K562 (cell line): ENCODE data around the gene NAA80. TPM values are rescaled to one million over a fixed set of nuclear protein-coding genes. Genes with fewer than 3 reads are reported as not detected.
A peak's percentile ranks its signal among the peaks of the same experiment; 100 is the strongest.

Source experiments
- BHLHE40 ChIP-seq: IDR thresholded peaks from 2 replicates; pipeline ENCODE4 v1.6.1; 2011; ENCODE audit warnings: low read length, improper control_type of control experiment
- GATAD2B ChIP-seq: fragments of 450-650 bp; IDR thresholded peaks from 2 replicates; pipeline ENCODE4 v1.6.1; 2017; ENCODE audit warnings: mild to moderate bottlenecking, borderline replicate concordance
- GTF2E2 ChIP-seq: fragments of 200-800 bp; sonication (Bioruptor generic); IDR thresholded peaks from 2 replicates; pipeline ENCODE4 v1.6.1; 2016; ENCODE audit warnings: missing genetic modification characterization, missing compliant biosample characterization
- HDAC6 ChIP-seq: IDR thresholded peaks from 2 replicates; pipeline ENCODE4 v1.6.1; 2012; ENCODE audit warnings: low read depth, mild to moderate bottlenecking, control low read depth, inconsistent platforms, low read length, moderate library complexity
- KAT2B ChIP-seq: IDR thresholded peaks from one replicate; pipeline ENCODE4 v1.6.1; 2012; ENCODE audit warnings: low read depth, mild to moderate bottlenecking, control low read depth, inconsistent platforms, low read length, moderate library complexity
- MTA1 ChIP-seq: fragments of 450-650 bp; IDR thresholded peaks from 2 replicates; pipeline ENCODE4 v1.6.1; 2017; ENCODE audit warnings: borderline replicate concordance
- PTBP1 ChIP-seq: fragments of 200-400 bp; formaldehyde crosslinking; IDR thresholded peaks from 2 replicates; pipeline ENCODE4 v1.6.1; 2017; ENCODE audit warnings: low read depth, low read length
- SIX5 ChIP-seq, 2 experiments: IDR thresholded peaks; 2 replicates each; pipeline ENCODE4 v1.6.1; 2011; ENCODE audit warnings: low read length in 2 of 2, borderline replicate concordance in 1 of 2, low read depth in 1 of 2, mild to moderate bottlenecking in 1 of 2, moderate library complexity in 1 of 2; ENCODE audit not compliant: insufficient read depth in 1 of 2
- SP1 ChIP-seq: sonication (generic); formaldehyde crosslinking; IDR thresholded peaks from 2 replicates; pipeline ENCODE4 v1.8.1; 2022; ENCODE audit warnings: mild to moderate bottlenecking, missing genetic modification reagents
- TAL1 ChIP-seq: fragments of 450-650 bp; IDR thresholded peaks from 2 replicates; pipeline ENCODE4 v1.6.1; 2016; ENCODE audit warnings: mild to moderate bottlenecking
- ZFP36 ChIP-seq: fragments of 150-350 bp; IDR thresholded peaks from 2 replicates; pipeline ENCODE4 v1.6.1; 2018; ENCODE audit warnings: low read length, low read depth; ENCODE audit not compliant: partially characterized antibody
- ZKSCAN3 ChIP-seq: fragments of 250-450 bp; sonication (Bioruptor Pico); IDR thresholded peaks from 2 replicates; pipeline ENCODE4 v1.4.0; 2020
- ZNF175 ChIP-seq: fragments of 200-800 bp; sonication (Bioruptor generic); IDR thresholded peaks from 2 replicates; pipeline ENCODE4 v1.6.1; 2016; ENCODE audit warnings: low read depth, mild to moderate bottlenecking, missing genetic modification characterization, missing compliant biosample characterization
- ZNF311 ChIP-seq: fragments of 250-450 bp; sonication (Bioruptor Pico); IDR thresholded peaks from 2 replicates; pipeline ENCODE4 v1.4.0; 2020; ENCODE audit warnings: mild to moderate bottlenecking, moderate library complexity
- polyA plus RNA-seq, 8 experiments: library from polyadenylated mRNA; depleted of rRNA in 4 of 8; stranded (reverse) in 5 of 8; unstranded in 3 of 8; fragments of >200 nt; fragmentation: Nextera tagmentation in 2 of 8; fragmentation: Illumina TruSeq in 1 of 8; extraction: Ambion mirVana in 2 of 8; extraction: Trizol in 1 of 8; gene quantifications; 2 replicates each; pipeline versions ENCODE4 v1.2.1 to v1.2.3, GENCODE V29; 2011 to 2014; ENCODE audit warnings: inconsistent platforms in 1 of 8, missing spikeins in 1 of 8
- total RNA-seq, 7 experiments: library from RNA; depleted of rRNA in 6 of 7; stranded (reverse); fragments of >200 nt in 6 of 7; fragmentation: Illumina TruSeq in 2 of 7; extraction: Trizol in 2 of 7; gene quantifications; 2 replicates each; pipeline versions ENCODE4 v1.2.1 to v1.2.3, GENCODE V29; 2011 to 2021; ENCODE audit warnings: low replicate concordance in 1 of 7
- TF ChIP-seq, protein P1 (sequence below): fragments of 450-650 bp; IDR thresholded peaks from 2 replicates; pipeline ENCODE4 v1.6.1; 2016; ENCODE audit warnings: mild to moderate bottlenecking, moderate library complexity
- TF ChIP-seq, protein P2 (sequence below): fragments of 250-450 bp; sonication (Bioruptor Pico); IDR thresholded peaks from 2 replicates; pipeline ENCODE4 v1.8.0; 2022; ENCODE audit warnings: moderate library complexity, mild to moderate bottlenecking, inconsistent platforms

The NAA80 gene
- total and polyA plus RNA-seq, 9 of the 15 experiments (the other 6 are each of a cell fraction or from before 2014, with no cell fraction given): 0.82 to 24.0 (median 8.6) TPM

- TF ChIP-seq, protein P1, sequence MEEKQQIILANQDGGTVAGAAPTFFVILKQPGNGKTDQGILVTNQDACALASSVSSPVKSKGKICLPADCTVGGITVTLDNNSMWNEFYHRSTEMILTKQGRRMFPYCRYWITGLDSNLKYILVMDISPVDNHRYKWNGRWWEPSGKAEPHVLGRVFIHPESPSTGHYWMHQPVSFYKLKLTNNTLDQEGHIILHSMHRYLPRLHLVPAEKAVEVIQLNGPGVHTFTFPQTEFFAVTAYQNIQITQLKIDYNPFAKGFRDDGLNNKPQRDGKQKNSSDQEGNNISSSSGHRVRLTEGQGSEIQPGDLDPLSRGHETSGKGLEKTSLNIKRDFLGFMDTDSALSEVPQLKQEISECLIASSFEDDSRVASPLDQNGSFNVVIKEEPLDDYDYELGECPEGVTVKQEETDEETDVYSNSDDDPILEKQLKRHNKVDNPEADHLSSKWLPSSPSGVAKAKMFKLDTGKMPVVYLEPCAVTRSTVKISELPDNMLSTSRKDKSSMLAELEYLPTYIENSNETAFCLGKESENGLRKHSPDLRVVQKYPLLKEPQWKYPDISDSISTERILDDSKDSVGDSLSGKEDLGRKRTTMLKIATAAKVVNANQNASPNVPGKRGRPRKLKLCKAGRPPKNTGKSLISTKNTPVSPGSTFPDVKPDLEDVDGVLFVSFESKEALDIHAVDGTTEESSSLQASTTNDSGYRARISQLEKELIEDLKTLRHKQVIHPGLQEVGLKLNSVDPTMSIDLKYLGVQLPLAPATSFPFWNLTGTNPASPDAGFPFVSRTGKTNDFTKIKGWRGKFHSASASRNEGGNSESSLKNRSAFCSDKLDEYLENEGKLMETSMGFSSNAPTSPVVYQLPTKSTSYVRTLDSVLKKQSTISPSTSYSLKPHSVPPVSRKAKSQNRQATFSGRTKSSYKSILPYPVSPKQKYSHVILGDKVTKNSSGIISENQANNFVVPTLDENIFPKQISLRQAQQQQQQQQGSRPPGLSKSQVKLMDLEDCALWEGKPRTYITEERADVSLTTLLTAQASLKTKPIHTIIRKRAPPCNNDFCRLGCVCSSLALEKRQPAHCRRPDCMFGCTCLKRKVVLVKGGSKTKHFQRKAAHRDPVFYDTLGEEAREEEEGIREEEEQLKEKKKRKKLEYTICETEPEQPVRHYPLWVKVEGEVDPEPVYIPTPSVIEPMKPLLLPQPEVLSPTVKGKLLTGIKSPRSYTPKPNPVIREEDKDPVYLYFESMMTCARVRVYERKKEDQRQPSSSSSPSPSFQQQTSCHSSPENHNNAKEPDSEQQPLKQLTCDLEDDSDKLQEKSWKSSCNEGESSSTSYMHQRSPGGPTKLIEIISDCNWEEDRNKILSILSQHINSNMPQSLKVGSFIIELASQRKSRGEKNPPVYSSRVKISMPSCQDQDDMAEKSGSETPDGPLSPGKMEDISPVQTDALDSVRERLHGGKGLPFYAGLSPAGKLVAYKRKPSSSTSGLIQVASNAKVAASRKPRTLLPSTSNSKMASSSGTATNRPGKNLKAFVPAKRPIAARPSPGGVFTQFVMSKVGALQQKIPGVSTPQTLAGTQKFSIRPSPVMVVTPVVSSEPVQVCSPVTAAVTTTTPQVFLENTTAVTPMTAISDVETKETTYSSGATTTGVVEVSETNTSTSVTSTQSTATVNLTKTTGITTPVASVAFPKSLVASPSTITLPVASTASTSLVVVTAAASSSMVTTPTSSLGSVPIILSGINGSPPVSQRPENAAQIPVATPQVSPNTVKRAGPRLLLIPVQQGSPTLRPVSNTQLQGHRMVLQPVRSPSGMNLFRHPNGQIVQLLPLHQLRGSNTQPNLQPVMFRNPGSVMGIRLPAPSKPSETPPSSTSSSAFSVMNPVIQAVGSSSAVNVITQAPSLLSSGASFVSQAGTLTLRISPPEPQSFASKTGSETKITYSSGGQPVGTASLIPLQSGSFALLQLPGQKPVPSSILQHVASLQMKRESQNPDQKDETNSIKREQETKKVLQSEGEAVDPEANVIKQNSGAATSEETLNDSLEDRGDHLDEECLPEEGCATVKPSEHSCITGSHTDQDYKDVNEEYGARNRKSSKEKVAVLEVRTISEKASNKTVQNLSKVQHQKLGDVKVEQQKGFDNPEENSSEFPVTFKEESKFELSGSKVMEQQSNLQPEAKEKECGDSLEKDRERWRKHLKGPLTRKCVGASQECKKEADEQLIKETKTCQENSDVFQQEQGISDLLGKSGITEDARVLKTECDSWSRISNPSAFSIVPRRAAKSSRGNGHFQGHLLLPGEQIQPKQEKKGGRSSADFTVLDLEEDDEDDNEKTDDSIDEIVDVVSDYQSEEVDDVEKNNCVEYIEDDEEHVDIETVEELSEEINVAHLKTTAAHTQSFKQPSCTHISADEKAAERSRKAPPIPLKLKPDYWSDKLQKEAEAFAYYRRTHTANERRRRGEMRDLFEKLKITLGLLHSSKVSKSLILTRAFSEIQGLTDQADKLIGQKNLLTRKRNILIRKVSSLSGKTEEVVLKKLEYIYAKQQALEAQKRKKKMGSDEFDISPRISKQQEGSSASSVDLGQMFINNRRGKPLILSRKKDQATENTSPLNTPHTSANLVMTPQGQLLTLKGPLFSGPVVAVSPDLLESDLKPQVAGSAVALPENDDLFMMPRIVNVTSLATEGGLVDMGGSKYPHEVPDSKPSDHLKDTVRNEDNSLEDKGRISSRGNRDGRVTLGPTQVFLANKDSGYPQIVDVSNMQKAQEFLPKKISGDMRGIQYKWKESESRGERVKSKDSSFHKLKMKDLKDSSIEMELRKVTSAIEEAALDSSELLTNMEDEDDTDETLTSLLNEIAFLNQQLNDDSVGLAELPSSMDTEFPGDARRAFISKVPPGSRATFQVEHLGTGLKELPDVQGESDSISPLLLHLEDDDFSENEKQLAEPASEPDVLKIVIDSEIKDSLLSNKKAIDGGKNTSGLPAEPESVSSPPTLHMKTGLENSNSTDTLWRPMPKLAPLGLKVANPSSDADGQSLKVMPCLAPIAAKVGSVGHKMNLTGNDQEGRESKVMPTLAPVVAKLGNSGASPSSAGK: no peak
- TF ChIP-seq SP1 (CRISPR knock-in tag) (peak; percentile 94), ZNF175 (CRISPR knock-in tag) (no peak), GTF2E2 (tag) (no peak), ZKSCAN3 (no peak), MTA1 (no peak), PTBP1 (no peak), TAL1 (no peak), ZFP36 (no peak), GATAD2B (no peak; the same call in none of the 2 replicates), HDAC6 (no peak), BHLHE40 (peak; percentile 89), ZNF311 (CRISPR knock-in tag) (no peak), SIX5 (IDR thresholded peaks at IDR 0.05; ENCODE audit: borderline replicate concordance in 1 of 2, insufficient read depth in 1 of 2, low read depth in 1 of 2, low read length in 2 of 2) (peak; percentile 17 to 36; a peak in 2 of 4 replicates), KAT2B (no peak)
- TF ChIP-seq, protein P2, sequence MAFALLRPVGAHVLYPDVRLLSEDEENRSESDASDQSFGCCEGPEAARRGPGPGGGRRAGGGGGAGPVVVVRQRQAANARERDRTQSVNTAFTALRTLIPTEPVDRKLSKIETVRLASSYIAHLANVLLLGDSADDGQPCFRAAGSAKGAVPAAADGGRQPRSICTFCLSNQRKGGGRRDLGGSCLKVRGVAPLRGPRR: no peak
Observed at GRCh38 chr3:50321336-50322114, 22.3 kb upstream of the NAA80 start (continued).
